Keratinocyte (primary cell): ENCODE results near the gene ANGPT4.

Experiments
- EZH2 ChIP-seq: IDR thresholded peaks from one replicate; pipeline ENCODE4 v1.6.1; 2012; ENCODE audit warnings: inconsistent platforms, mild to moderate bottlenecking, low read length, moderate library complexity
- TF ChIP-seq, protein P1 (sequence below), 3 experiments: IDR thresholded peaks in 1 of 3; conservative IDR thresholded peaks in 1 of 3; optimal IDR thresholded peaks in 1 of 3; 2 replicates in 2 of 3; 3 replicates in 1 of 3; pipeline versions ENCODE3 to v1.5.1; 2011; ENCODE audit warnings: low read length in 3 of 3, mild to moderate bottlenecking in 3 of 3, moderate library complexity in 2 of 3, control low read depth in 1 of 3, inconsistent platforms in 1 of 3; ENCODE audit not compliant: insufficient read depth in 2 of 3; ENCODE audit errors: extremely low read depth in 1 of 3

DNA sequence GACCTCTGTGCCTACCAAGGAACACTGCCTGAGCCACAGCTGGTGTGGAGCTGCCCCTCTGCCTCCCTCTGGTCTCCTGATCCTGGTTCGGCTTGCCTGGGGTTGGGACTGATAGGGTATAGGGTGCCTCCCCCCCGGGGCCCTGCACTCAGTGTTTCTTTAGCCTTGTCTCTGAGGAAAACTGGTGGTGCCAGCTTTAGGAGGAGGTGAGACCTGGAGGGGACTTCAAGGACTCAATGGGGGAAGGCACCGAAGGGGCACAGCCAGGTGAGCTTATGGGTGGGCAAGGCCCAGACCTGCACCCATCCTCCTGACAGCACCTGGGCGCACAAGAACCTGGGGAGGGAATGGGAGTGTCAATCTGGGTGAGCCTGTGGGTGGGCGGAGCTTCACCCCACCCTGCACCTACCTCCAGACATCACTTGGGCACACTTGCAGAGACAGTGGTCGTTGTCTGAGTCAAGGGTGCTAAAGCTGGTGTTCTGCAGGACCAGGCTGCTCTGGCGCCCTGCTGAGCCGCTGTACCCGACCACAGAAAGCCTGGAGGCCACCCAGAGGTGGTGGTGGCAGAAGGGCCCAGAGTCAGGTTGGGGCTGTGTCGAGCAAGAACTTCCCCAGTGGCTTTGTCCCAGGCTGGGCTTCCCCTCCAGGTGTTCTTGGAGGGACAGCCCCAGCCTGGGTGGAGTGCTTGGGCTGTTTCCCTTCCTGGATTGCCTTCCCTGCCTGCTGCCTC, 42.1 kb downstream of the ANGPT4 start:
- TF ChIP-seq, protein P1, sequence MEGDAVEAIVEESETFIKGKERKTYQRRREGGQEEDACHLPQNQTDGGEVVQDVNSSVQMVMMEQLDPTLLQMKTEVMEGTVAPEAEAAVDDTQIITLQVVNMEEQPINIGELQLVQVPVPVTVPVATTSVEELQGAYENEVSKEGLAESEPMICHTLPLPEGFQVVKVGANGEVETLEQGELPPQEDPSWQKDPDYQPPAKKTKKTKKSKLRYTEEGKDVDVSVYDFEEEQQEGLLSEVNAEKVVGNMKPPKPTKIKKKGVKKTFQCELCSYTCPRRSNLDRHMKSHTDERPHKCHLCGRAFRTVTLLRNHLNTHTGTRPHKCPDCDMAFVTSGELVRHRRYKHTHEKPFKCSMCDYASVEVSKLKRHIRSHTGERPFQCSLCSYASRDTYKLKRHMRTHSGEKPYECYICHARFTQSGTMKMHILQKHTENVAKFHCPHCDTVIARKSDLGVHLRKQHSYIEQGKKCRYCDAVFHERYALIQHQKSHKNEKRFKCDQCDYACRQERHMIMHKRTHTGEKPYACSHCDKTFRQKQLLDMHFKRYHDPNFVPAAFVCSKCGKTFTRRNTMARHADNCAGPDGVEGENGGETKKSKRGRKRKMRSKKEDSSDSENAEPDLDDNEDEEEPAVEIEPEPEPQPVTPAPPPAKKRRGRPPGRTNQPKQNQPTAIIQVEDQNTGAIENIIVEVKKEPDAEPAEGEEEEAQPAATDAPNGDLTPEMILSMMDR (optimal IDR thresholded peaks at IDR 0.05 in 1 of 3, IDR thresholded peaks at IDR 0.05 in 1 of 3, conservative IDR thresholded peaks at IDR 0.05 in 1 of 3; ENCODE audit: extremely low read depth in 1 of 3, insufficient read depth in 2 of 3, low read length in 3 of 3), result no peak
- TF ChIP-seq EZH2, result no peak
